GM06990 (cell line): ENCODE measurements around the gene TMTC1.
A peak's percentile ranks its signal among the peaks of the same experiment; 100 is the strongest.

Source experiments
- DNase-seq: peaks from one replicate; pipeline ENCODE4 v3.0.0-alpha.2; 2011; ENCODE audit not compliant: insufficient read length; ENCODE audit errors: extremely low read depth
- H3K27me3 ChIP-seq: replicated peaks from 2 replicates; pipeline ENCODE4 v1.6.0; 2011; ENCODE audit warnings: low read length; ENCODE audit not compliant: control insufficient read depth, insufficient read depth
- H3K36me3 ChIP-seq: 2 replicates; pipeline ENCODE4 v1.5.1; 2011; ENCODE audit warnings: low read length; ENCODE audit not compliant: control insufficient read depth, insufficient read depth
- H3K4me3 ChIP-seq: replicated peaks from 2 replicates; pipeline ENCODE4 v1.5.1; 2011; ENCODE audit warnings: low read depth, mild to moderate bottlenecking, control low read depth, low read length
- TF ChIP-seq, protein P1 (sequence below): IDR thresholded peaks from 2 replicates; pipeline ENCODE4 v1.5.1; 2011; ENCODE audit warnings: low read length, control low read depth, mild to moderate bottlenecking, inconsistent platforms; ENCODE audit not compliant: insufficient read depth, poor library complexity, severe bottlenecking

The TMTC1 gene

DNA sequence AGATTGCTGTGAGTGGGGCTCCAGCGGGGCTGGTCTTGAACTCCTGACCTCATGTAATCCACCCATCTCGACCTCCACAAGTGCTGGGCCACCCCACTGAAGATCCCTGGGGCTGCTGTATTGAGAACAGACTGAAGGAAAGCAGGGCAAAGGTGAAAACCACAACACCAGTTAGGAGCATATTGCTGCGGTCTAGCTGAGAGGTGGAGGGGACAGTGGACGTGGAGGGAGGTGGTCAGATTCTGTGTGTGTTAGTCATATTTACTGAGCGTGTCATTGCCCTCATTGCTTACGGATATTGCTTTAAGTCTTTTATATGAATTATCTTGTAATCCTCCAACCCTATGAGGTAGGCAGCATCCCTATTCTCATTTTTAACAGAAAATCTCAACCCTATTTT is 217.3 kb downstream of the TMTC1 start:
- TF ChIP-seq, protein P1, sequence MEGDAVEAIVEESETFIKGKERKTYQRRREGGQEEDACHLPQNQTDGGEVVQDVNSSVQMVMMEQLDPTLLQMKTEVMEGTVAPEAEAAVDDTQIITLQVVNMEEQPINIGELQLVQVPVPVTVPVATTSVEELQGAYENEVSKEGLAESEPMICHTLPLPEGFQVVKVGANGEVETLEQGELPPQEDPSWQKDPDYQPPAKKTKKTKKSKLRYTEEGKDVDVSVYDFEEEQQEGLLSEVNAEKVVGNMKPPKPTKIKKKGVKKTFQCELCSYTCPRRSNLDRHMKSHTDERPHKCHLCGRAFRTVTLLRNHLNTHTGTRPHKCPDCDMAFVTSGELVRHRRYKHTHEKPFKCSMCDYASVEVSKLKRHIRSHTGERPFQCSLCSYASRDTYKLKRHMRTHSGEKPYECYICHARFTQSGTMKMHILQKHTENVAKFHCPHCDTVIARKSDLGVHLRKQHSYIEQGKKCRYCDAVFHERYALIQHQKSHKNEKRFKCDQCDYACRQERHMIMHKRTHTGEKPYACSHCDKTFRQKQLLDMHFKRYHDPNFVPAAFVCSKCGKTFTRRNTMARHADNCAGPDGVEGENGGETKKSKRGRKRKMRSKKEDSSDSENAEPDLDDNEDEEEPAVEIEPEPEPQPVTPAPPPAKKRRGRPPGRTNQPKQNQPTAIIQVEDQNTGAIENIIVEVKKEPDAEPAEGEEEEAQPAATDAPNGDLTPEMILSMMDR, result no peak
- Histone ChIP-seq H3K4me3 (no peak overlapping the region), H3K36me3 (no peaks in the 10 kb centered on the region), H3K27me3 (no peaks in the 10 kb centered on the region)
- DNase-seq, result no peak

DNA sequence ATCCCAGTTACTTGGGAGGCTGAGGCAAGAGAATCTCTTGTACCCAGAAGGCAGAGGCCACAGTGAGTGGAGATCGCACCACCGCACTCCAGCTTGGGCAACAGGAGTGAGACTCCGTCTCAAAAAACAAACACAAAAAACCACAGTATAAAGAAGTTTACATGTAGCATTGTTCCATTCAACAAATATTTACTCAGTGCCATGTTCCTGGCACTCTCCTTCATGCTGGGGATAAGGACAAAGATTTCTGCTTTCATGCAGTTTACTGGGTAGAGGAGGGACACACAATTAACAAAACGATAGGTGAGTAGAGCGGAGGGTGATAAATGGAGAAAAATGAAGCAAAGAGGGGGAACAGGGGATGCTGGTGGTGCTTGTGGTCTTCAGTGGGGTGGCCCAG is 218.0 kb downstream of the TMTC1 start:
- no peaks in the 10 kb centered on the region for H3K36me3 ChIP-seq
- H3K27me3 ChIP-seq, result no peaks in the 10 kb centered on the region
- DNase-seq, result no peak
- TF ChIP-seq, protein P1, result no peak
- no peak overlapping the region for H3K4me3 ChIP-seq

DNA sequence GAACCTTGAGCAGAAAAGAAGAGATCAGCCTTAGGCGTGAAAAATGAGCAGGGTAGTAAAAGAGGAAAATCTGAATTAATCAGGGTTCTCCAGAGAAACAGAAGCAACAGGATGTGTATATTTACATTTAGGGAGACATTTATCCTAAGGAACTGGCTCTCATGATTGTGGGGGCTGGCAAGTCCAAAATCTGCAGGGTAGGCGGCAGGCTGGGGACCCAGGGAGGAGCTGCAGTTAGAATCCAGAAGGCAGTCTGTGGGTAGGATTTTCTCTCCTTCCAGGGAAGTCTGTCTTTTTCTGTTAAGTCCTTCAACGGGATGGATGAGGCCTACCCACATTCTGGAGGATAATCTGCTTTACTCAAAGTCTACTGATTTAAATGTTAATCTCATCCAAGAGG is 218.8 kb downstream of the TMTC1 start:
- Histone ChIP-seq H3K27me3 (no peaks in the 10 kb centered on the region), H3K36me3 (no peaks in the 10 kb centered on the region), H3K4me3 (no peak overlapping the region)
- TF ChIP-seq, protein P1, result no peak
- DNase-seq, result no peak

DNA sequence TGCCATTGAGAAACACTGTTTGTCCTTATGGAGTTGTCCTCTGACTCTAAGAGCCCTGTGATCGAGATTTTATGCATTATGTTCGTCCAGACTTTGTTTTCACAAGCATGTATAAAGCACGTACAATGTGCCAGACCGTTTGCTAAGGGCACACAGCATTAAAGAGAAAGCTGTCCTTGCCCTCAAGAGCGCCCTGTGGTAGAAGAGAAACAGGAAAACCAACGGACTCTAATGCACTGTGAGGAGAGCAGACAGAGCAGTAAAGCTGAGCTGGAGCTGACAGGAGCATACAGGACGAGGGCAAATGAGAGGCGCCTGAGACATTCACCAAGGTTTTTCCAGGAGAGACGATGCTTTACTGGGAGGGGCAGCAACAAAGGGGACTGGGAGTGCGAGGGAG is 220.1 kb downstream of the TMTC1 start:
- peak overlapping the region; percentile 16; the same call in 1 of the 2 replicates for H3K4me3 ChIP-seq
- no peaks in the 10 kb centered on the region for H3K27me3 ChIP-seq
- no peak for DNase-seq
- TF ChIP-seq, protein P1, result no peak
- no peaks in the 10 kb centered on the region for H3K36me3 ChIP-seq

DNA sequence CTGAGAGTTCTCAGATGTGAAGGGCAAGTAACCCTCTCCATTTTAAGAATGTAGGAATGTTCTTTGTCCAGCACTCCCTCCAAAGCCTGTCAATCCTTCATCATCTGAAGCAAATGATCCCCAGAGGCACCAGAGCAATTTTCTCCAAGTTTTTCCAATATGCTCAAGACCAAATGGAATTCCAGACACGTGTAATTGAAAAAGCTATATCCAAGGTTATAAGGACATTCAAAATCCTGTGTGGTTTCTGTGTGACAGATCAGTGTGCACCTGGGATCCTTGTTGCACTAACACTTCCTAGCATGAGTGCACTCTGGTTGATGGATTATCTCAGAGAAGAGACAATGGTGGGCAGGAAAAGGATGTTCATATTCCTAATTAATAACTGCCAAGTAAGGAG is 220.7 kb downstream of the TMTC1 start:
- H3K36me3 ChIP-seq, result no peaks in the 10 kb centered on the region
- TF ChIP-seq, protein P1, result no peak
- H3K4me3 ChIP-seq, result no peak overlapping the region

DNA sequence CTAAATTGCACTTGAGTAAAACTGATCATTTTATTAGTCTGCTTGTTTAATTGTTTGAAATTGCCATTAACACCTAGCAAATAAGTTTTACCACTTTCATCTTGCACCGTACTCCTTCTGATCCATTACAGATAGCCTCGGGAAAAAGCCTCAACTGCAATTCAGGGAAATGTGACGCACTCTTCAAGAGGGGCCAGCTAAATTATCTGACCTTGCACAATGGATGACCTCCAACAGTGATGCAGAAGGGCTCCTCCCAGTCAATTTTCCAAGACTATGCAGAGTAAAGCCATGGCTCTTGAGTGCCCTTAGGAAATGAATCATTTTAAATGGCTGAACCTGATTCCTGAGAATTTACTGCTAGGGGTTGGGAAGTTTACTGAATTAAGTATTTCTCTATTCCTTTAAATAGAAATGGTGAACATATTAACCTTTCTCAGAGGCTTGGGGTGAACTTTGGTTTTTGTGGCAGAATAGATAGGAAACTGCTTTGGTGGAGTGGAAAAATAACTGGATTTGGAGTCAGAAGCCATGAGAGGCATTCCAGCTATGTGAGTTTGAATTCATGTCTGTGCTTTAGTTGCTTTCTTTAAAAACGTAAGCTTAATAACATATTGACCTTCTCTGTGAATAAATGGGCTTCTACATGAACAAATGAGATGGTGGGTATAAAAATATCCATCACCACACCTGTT is 221.5 kb downstream of the TMTC1 start:
- no peak for DNase-seq
- Histone ChIP-seq H3K36me3 (no peaks in the 10 kb centered on the region), H3K4me3 (no peak overlapping the region), H3K27me3 (no peaks in the 10 kb centered on the region)
- TF ChIP-seq, protein P1, result no peak

More for the DNA sequence above, 220.7 kb downstream of the TMTC1 start:
- no peaks in the 10 kb centered on the region for H3K27me3 ChIP-seq
- no peak for DNase-seq
